ENCODE data around the gene ZMIZ2.
A peak's percentile ranks its signal among the peaks of the same experiment; 100 is the strongest.
"Not testable (repeated sequence)": the region's sequence is repeated elsewhere in the genome, so short reads cannot be mapped to it uniquely, and the experiment has no call there.

ZMIZ2 gene

GRCh38 chr7:44774486-44774885 lies 25.8 kb downstream of the ZMIZ2 start:
- DNase-seq (ENCODE audit: low spot score) = not testable (repeated sequence)

- no peak for DNase-seq (ENCODE audit: low spot score)
Measured at GRCh38 chr7:44775383-44776107, 26.9 kb downstream of the ZMIZ2 start.

- no peak for DNase-seq (ENCODE audit: low spot score)
Measured at GRCh38 chr7:44776211-44776610, 27.6 kb downstream of the ZMIZ2 start.

GRCh38 chr7:44782460-44782859 lies 33.8 kb downstream of the ZMIZ2 start:
- no peak for DNase-seq (ENCODE audit: low spot score)

- no peak for DNase-seq (ENCODE audit: low spot score)
Measured at GRCh38 chr7:44783407-44783806, 34.8 kb downstream of the ZMIZ2 start.

GRCh38 chr7:44784364-44784763 lies 35.7 kb downstream of the ZMIZ2 start:
- no peak for DNase-seq (ENCODE audit: low spot score)

GRCh38 chr7:44785218-44785617 lies 36.6 kb downstream of the ZMIZ2 start:
- not testable (repeated sequence) for DNase-seq (ENCODE audit: low spot score)

- DNase-seq (ENCODE audit: low spot score) = no peak
Measured at GRCh38 chr7:44787041-44787440, 38.4 kb downstream of the ZMIZ2 start.

- DNase-seq (ENCODE audit: low spot score) = no peak
Measured at GRCh38 chr7:44787762-44788161, 39.1 kb downstream of the ZMIZ2 start.

- DNase-seq (ENCODE audit: low spot score) = no peak
Measured at GRCh38 chr7:44789990-44790389, 41.3 kb downstream of the ZMIZ2 start.

GRCh38 chr7:44791278-44792219 lies 42.9 kb downstream of the ZMIZ2 start:
- peak; percentile 77 for DNase-seq (ENCODE audit: low spot score)

- no peak for DNase-seq (ENCODE audit: low spot score)
Measured at GRCh38 chr7:44793919-44794318, 45.3 kb downstream of the ZMIZ2 start.

GRCh38 chr7:44794331-44794730 lies 45.7 kb downstream of the ZMIZ2 start:
- DNase-seq (ENCODE audit: low spot score) = no peak

GRCh38 chr7:44796034-44796503 lies 47.4 kb downstream of the ZMIZ2 start:
- DNase-seq (ENCODE audit: low spot score) = peak; percentile 44

- DNase-seq (ENCODE audit: low spot score) = peak; percentile 100
Measured at GRCh38 chr7:44796504-44797328, 48.1 kb downstream of the ZMIZ2 start, which contains the start of gene PPIA. Gene PPIA, plus strand, starts transcription at chr7:44796681. Its CDS starts 44 bp downstream, at chr7:44796725.

- DNase-seq (ENCODE audit: low spot score) = peak; percentile 79
Measured at GRCh38 chr7:44797329-44798258, 48.9 kb downstream of the ZMIZ2 start.

GRCh38 chr7:44798649-44799305 lies 50.1 kb downstream of the ZMIZ2 start:
- no peak for DNase-seq (ENCODE audit: low spot score)

- no peak for DNase-seq (ENCODE audit: low spot score)
Measured at GRCh38 chr7:44799939-44800338, 51.3 kb downstream of the ZMIZ2 start.

- peak; percentile 31 for DNase-seq (ENCODE audit: low spot score)
Measured at GRCh38 chr7:44801890-44802289, 53.2 kb downstream of the ZMIZ2 start.

- DNase-seq (ENCODE audit: low spot score) = no peak
Measured at GRCh38 chr7:44802418-44803025, 53.9 kb downstream of the ZMIZ2 start.
